DND-41 (cell line): ENCODE data around the gene SLC26A11.

ENCODE experiments used
- ATAC-seq: fragments of 200-7000 bp; cut with Tn5 transposase; 3 replicates; pipeline ENCODE4 v1.9.1; 2021; ENCODE audit warnings: low read depth; ENCODE audit not compliant: insufficient read depth
- DNase-seq: peaks from one replicate; pipeline ENCODE4 v3.0.0-alpha.2; 2020
- H2AFZ ChIP-seq: 2 replicates; pipeline ENCODE4 v1.6.0; 2012; ENCODE audit warnings: low read depth, low read length
- H3K27ac ChIP-seq: 2 replicates; pipeline ENCODE4 v1.5.1; 2012; ENCODE audit warnings: low read length, inconsistent platforms
- H3K27me3 ChIP-seq: fragments of 200-600 bp; sonication (generic); 2 replicates; pipeline ENCODE4 v1.6.0; 2012; ENCODE audit warnings: low read length, mild to moderate bottlenecking, inconsistent platforms; ENCODE audit not compliant: insufficient read depth, poor library complexity
- H3K36me3 ChIP-seq: 2 replicates; pipeline ENCODE4 v1.5.1; 2012; ENCODE audit warnings: low read length, inconsistent platforms; ENCODE audit not compliant: insufficient read depth
- H3K4me1 ChIP-seq: 2 replicates; pipeline ENCODE4 v1.5.1; 2012; ENCODE audit warnings: mild to moderate bottlenecking, low read length; ENCODE audit not compliant: insufficient read depth
- H3K4me2 ChIP-seq: 2 replicates; pipeline ENCODE4 v1.6.0; 2012; ENCODE audit warnings: mild to moderate bottlenecking, moderate library complexity, low read length, inconsistent platforms; ENCODE audit not compliant: insufficient read depth
- H3K4me3 ChIP-seq, 2 experiments: fragments of 200-600 bp in 1 of 2; shearing (Covaris generic) in 1 of 2; 2 replicates each; pipeline ENCODE4 v1.5.1; 2012 to 2016; ENCODE audit warnings: inconsistent platforms in 2 of 2, low read length in 2 of 2, mild to moderate bottlenecking in 2 of 2, low read depth in 1 of 2, moderate library complexity in 1 of 2
- H3K79me2 ChIP-seq: 2 replicates; pipeline ENCODE4 v1.6.0; 2012; ENCODE audit warnings: low read length, inconsistent platforms; ENCODE audit not compliant: insufficient read depth
- H3K9ac ChIP-seq: 2 replicates; pipeline ENCODE4 v1.6.0; 2012; ENCODE audit warnings: low read depth, mild to moderate bottlenecking, inconsistent platforms, low read length, moderate library complexity
- H3K9me3 ChIP-seq: 2 replicates; pipeline ENCODE4 v1.5.1; 2012; ENCODE audit warnings: low read length, moderate library complexity, mild to moderate bottlenecking, inconsistent platforms; ENCODE audit not compliant: insufficient read depth, severe bottlenecking
- H4K20me1 ChIP-seq: 2 replicates; pipeline ENCODE4 v1.6.0; 2012; ENCODE audit warnings: low read length; ENCODE audit not compliant: insufficient read depth
- EZH2 ChIP-seq: IDR thresholded peaks from 3 replicates; pipeline ENCODE4 v1.6.1; 2012; ENCODE audit warnings: borderline replicate concordance, low read depth, mild to moderate bottlenecking, moderate library complexity, low read length, inconsistent platforms; ENCODE audit not compliant: severe bottlenecking
- TF ChIP-seq, protein P1 (sequence below): IDR thresholded peaks from 2 replicates; pipeline ENCODE4 v1.5.1; 2012; ENCODE audit warnings: borderline replicate concordance, low read length, moderate library complexity, mild to moderate bottlenecking; ENCODE audit not compliant: poor library complexity, severe bottlenecking; ENCODE audit errors: extremely low read depth

Gene SLC26A11

DNA sequence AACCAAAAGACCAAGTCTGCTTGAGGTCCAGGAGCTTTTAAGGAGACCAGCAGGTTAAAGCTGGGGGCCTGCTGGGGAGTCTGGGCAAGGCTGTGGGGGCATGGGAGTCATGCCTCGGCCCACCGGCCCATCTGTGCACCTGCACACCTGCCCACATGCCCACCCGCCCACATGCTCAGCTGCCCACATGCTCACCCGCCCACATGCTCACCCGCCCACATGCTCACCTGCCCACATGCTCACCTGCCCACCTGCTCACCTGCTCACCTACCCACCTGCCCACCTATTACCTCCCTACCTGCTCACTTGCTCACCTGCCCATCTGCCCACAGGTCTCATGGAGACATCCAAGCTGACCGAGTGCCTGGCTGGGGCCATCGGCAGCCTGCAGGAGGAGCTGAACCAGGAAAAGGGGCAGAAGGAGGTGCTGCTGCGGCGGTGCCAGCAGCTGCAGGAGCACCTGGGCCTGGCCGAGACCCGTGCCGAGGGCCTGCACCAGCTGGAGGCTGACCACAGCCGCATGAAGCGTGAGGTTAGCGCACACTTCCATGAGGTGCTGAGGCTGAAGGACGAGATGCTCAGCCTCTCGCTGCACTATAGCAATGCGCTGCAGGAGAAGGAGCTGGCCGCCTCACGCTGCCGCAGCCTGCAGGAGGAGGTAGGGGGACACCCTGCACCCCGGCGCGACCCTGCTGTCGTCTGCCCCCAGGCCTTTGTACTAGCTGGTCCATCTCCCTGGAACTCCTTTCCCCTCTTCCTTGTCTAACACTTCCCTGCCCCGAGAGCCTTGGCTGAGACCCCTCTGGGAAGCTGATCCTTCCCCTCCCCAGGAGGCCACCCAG, 36.4 kb upstream of the SLC26A11 start:
- ATAC-seq (no peak), DNase-seq (no peak)
- Histone ChIP-seq H2AFZ (no peak overlapping the region), H3K9me3 (no peaks in the 10 kb centered on the region), H3K9ac (no peak overlapping the region), H3K4me1 (no peaks in the 10 kb centered on the region), H3K36me3 (no peaks in the 10 kb centered on the region), H3K4me3 (no peak overlapping the region), H3K4me2 (no peak overlapping the region), H3K27ac (no peak overlapping the region), H3K27me3 (peaks cover 5% of the 10 kb centered on the region), H3K79me2 (no peaks in the 10 kb centered on the region), H4K20me1 (peaks cover 3% of the 10 kb centered on the region; the same call in 1 of the 2 replicates)
- TF ChIP-seq, protein P1, sequence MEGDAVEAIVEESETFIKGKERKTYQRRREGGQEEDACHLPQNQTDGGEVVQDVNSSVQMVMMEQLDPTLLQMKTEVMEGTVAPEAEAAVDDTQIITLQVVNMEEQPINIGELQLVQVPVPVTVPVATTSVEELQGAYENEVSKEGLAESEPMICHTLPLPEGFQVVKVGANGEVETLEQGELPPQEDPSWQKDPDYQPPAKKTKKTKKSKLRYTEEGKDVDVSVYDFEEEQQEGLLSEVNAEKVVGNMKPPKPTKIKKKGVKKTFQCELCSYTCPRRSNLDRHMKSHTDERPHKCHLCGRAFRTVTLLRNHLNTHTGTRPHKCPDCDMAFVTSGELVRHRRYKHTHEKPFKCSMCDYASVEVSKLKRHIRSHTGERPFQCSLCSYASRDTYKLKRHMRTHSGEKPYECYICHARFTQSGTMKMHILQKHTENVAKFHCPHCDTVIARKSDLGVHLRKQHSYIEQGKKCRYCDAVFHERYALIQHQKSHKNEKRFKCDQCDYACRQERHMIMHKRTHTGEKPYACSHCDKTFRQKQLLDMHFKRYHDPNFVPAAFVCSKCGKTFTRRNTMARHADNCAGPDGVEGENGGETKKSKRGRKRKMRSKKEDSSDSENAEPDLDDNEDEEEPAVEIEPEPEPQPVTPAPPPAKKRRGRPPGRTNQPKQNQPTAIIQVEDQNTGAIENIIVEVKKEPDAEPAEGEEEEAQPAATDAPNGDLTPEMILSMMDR = no peak

DNA sequence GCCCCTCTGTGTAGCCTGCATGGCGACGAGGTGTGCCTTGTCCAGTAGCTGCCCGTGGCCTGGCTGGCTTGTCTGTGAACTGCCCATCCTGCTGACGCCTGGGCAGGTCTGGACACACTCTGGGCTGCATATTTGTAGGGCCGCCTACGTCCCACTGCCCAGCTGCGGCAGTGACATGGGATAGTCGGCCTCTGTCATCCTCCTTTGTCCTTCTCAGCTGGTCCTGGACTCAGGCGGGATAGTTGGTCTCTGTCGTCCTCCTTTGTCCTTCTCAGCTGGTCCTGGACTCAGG, 35.9 kb upstream of the SLC26A11 start:
- Histone ChIP-seq H3K4me1 (no peaks in the 10 kb centered on the region), H3K79me2 (no peaks in the 10 kb centered on the region), H3K27me3 (peaks cover under 1% of the 10 kb centered on the region), H3K4me2 (no peak overlapping the region), H3K9ac (no peak overlapping the region), H3K4me3 (no peak overlapping the region), H4K20me1 (peaks cover 3% of the 10 kb centered on the region; the same call in 1 of the 2 replicates), H3K27ac (no peak overlapping the region), H2AFZ (no peak overlapping the region), H3K36me3 (no peaks in the 10 kb centered on the region), H3K9me3 (no peaks in the 10 kb centered on the region)
- DNase-seq = no peak
- ATAC-seq = no peak
- TF ChIP-seq, protein P1 = no peak
- no peak for TF ChIP-seq EZH2

DNA sequence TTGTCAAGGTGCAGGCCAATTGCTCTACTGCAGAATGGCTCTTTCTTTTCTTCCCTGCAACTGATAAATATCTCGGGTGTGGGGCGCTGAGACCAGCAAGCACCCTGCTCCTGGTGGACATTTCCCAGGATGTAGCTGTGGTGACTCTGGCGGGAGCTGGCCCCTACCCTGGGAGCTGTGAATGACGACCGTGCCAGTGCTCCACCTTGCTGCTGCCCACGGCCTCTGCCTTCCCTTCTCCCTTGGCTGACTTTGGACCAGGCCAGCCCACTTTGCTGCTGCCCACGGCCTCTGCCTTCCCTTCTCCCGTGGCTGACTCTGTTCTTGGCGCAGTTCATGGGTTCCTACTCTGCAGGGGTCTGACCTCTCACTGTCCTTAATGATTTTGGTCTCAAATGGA, 34.3 kb upstream of the SLC26A11 start:
- DNase-seq (no peak), ATAC-seq (no peak)
- H3K4me2 ChIP-seq = no peak overlapping the region
- no peak overlapping the region for H2AFZ ChIP-seq
- H3K9ac ChIP-seq = no peak overlapping the region
- no peak overlapping the region for H3K4me3 ChIP-seq
- no peaks in the 10 kb centered on the region for H3K36me3 ChIP-seq
- H4K20me1 ChIP-seq = peaks cover 3% of the 10 kb centered on the region; the same call in 1 of the 2 replicates
- no peak overlapping the region for H3K27ac ChIP-seq
- no peaks in the 10 kb centered on the region for H3K4me1 ChIP-seq
- no peaks in the 10 kb centered on the region for H3K79me2 ChIP-seq
- no peaks in the 10 kb centered on the region for H3K27me3 ChIP-seq
- no peaks in the 10 kb centered on the region for H3K9me3 ChIP-seq
- TF ChIP-seq, protein P1 = no peak
- TF ChIP-seq EZH2 = no peak

DNA sequence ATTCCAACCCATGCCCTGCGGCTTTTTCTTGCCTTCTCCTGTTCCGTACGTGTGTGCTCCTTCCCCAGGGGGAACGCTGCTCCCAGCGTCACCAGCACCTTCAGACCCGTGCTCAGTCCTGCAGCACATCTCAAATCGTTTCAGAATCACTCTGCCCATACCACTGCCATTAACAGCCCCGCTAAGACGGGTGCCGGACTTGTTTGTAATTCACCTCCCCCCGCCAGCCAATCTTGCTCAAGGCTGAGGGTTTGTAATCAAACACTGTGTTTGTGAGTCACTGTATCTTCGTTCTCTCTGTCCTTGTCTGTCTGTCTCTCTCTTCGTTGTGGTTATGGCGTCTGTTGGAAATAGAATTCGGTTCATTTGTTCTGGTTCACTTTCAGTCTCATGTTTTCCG, 33.1 kb upstream of the SLC26A11 start:
- ATAC-seq (no peak), DNase-seq (no peak)
- Histone ChIP-seq H3K27ac (no peak overlapping the region), H3K4me3 (no peak overlapping the region), H3K36me3 (no peaks in the 10 kb centered on the region), H2AFZ (no peak overlapping the region), H3K27me3 (no peaks in the 10 kb centered on the region), H4K20me1 (peaks cover 3% of the 10 kb centered on the region; the same call in 1 of the 2 replicates), H3K79me2 (no peaks in the 10 kb centered on the region), H3K4me2 (no peak overlapping the region), H3K4me1 (no peaks in the 10 kb centered on the region), H3K9me3 (no peaks in the 10 kb centered on the region), H3K9ac (no peak overlapping the region)
- TF ChIP-seq EZH2 = no peak
- TF ChIP-seq, protein P1 = no peak
